Suppressor macrophage (primary cell): ENCODE data around the gene TLR1.
A peak's percentile ranks its signal among the peaks of the same experiment; 100 is the strongest.
"Not testable (repeated sequence)": the region's sequence is repeated elsewhere in the genome, so short reads cannot be mapped to it uniquely, and the experiment has no call there.

Source experiments
- DNase-seq, 4 experiments: peaks; one replicate each; pipeline ENCODE4 v3.0.0-alpha.2; 2020 to 2022

Gene TLR1

DNA sequence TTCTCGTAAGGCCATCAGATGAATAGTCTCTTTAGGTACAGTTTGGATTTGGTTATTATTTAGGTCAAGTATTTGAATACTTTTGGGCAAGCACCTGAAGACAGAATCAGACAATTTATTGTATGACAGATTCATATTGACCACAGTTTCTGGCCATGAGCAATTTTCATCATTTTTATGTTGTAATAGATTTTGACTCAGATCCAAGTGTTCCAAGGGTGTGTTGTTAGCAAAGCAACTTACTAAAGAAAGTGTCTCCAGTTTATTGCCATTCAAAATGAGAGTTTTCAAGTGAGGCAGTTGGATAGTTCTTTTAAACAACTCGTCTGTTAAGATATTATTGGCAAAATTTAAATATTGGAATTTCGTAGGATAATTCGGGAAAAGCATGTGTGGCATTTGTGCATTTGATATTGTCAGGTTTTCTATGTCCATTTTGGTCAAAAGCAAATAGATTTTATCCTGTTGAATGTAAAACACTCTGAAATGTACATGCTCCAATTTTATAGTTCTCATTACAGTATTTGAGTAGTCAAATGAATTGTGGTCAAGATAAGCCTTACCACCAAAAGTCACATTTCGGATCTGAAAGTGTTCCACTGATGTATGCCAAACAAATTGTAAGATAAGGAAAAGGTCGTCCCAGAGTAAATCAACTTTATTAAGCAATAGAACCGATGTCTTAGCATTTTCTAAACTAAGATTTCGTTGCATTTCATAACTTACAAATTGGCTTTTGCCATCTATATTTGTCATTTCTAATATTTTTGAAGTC is 30.2 kb downstream of the TLR1 start:
- DNase-seq, result peak in 1 of 4 experiments; percentile 43

DNA sequence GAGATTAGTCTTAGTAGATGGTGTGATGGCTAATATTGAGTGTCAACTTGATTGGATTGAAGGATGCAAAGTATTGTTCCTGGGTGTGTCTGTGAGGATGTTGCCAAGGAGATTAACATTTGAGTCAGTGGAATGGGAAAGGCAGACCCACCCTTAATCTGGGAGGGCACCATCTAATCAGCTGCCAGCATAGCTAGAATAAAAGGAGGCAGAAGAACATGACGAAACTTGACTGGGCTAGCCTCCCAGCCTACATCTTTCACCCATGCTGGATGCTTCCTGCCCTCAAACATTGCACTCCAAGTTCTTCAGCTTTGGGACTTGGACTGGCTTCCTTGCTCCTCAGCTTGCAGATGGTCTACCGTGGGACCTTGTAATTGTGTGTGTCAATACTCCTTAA is 34.3 kb downstream of the TLR1 start:
- DNase-seq, result not testable (repeated sequence)

DNA sequence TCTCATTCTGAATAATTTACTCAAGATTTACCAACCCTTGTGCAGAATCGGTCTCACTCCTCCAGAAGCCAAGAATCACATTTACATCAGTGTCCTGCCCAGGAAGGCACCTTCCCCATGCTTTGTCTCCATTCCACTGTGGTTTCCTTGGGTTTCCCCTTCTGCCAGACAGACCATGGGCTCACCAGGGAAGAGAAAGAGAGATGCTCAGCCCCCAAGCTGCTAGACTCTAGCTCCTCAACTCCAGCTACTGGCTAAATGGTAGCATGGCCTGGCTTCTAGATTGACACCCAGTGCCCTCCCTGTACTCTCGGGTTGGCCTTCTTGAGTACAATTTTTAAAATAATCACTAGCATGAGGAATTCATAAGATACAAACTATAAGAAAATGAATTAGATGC is 34.7 kb downstream of the TLR1 start:
- DNase-seq, result peak in 1 of 4 experiments; percentile 34

DNA sequence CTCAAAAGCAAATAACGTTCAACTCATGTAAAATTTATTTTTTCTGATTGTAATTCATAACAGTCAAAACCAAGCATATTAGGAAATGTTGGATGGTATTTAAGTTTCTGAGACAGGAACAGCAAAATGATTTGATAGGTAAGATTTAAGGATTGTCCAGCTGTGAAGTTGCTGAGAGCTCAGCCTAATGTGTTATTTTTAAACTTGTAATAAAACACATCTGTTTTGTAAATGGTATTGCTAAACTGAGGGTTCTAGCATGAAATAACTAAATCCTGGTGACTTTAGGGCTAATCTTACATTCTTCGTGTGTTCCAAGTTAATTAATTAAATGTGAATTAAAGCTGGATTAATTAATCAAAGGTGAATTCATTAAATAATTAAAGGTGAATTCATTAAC is 35.1 kb downstream of the TLR1 start:
- no peak for DNase-seq

DNA sequence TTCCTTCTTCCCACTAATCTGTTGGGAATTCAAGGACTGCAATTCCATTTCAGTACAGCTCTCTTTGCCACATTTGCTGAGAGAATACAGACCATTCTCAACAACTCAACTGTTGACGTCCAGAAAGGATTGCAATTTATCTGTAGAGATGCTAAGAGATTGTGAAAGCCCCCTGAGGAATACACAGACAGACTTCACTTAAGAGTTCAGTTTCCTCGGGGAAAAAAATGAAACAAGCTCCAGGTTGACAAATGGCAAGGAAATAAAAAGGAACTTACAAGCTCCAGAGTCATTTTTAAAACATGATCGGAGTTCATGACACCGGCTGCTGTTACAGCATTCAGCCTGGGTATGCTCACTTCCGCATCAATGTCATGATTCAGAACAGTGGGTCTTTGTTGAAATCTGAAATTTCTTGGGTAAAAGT is 35.6 kb downstream of the TLR1 start:
- peak; percentile 66 to 88 (median 79) for DNase-seq

DNA sequence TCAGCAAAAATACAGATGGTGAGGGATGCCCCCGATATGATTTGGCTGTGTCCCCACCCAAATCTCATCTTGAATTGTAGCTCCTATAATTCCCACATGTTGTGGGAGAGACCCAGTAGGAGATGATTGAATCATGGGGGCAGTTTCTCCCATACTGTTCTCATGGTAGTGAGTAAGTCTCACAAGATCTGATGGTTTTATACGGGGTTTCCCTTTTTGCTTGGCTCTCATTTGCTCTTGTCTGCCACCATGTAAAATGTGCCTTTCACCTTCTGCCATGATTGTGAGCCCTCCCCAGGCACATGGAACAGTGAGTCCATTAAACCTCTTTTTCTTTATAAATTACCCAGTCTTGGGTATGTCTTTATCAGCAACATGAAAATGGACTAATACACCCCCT is 37.7 kb downstream of the TLR1 start:
- DNase-seq, result not testable (repeated sequence)

DNA sequence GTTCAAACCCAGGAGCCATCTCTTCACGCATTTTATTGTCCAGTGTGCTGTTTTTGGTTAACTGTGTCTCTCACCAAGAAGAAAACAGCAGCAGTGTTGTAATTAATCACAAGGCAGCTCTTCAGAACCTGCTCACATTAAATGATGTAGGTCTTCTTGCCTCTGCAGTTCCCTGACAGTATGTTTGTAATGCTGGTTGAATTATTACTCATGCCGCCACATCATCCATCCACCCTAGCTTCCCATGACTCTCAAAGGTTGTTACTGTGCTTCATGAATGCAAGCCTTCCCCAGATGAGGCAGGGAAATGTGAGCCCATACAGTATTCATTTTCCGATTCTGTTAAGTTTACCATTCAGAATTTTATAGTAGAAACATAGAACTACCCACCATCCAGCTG is 39.2 kb downstream of the TLR1 start:
- peak; percentile 47 to 84 (median 55) for DNase-seq

DNA sequence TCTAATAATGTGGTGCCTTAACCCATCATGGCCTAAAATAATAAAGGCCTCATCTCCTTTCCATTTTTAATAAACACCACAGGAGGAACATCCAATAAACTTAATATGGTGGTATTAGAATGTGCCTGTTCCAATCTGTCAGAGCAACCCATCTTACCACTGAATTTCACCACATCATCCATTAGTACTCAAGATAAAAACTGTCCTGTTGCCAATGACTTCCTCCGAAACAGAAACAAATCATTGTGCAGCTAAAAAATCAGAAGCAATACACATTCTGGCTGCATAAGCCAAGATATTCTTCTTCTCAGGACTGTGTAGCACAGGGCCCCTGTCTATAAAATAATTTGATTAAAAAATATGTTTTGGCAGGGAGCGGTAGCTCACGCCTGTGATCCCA is 40.3 kb downstream of the TLR1 start:
- DNase-seq, result no peak

DNA sequence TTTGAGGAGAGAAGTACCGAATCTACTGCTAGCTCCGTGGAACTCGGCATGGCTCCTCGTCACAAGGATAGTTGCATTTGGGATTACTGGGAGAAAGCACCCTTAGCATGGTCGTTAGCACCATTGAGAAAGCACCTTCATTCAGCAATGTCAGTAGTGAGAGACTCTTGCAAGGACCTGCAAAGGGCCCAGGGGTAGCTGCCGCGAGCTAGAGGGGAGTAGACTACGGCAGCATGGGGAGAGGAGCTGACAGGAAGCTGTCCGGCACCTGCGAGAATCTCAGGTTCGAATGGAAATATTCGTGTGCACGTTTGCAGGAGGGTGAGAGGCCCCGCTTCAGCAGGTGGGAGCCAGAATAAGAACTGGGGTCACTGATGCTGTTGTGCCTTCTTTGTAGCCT is 42.0 kb downstream of the TLR1 start:
- DNase-seq, result no peak

DNA sequence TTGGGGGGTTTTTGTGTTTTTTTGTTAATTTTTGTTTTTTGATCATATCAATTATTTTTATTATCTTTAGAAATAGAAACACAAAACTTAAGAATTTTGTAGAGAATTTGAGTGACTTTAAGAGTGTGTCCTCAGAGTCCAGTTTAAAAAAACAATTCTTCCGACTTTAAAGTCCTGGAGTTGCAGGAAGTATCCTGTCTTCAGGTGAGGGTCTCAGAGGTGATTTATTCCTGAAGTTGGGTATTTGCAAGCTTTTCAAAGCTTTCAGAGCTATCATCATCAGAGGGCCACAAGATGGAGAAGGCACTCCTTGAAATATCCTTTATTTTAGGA is 44.8 kb downstream of the TLR1 start:
- no peak for DNase-seq

DNA sequence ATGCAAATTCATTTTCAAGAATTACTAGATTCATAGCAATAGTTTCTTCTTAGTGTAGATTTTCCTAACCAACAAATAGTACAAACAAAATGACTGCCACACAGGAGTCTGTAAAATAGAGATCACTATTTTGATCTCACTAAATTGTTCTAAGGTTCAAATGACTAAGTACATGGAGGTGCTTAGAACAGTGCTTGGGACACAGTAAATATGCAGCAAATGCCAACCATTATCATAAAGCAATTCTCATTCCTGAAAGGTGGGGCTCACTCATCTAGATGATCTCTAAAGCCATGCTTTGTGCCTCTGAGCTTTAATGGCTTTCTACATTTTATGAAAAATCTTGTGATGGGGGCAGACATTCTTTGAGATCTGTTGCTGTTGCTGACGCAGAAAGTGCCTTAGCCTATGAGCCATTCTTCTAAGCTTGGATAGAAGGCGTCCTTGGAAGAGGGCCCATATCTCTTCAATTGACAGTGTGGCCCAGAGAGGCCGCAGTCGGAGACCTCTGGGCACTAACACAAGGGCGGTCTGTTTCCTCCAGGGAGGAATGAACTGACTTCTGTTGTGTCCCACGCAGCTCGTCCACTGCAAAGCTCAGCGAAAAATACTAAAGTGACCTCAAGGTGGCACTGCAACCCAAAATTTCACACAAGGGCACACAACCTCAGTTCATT is 45.3 kb downstream of the TLR1 start:
- DNase-seq, result peak; percentile 80 to 88 (median 81)

DNA sequence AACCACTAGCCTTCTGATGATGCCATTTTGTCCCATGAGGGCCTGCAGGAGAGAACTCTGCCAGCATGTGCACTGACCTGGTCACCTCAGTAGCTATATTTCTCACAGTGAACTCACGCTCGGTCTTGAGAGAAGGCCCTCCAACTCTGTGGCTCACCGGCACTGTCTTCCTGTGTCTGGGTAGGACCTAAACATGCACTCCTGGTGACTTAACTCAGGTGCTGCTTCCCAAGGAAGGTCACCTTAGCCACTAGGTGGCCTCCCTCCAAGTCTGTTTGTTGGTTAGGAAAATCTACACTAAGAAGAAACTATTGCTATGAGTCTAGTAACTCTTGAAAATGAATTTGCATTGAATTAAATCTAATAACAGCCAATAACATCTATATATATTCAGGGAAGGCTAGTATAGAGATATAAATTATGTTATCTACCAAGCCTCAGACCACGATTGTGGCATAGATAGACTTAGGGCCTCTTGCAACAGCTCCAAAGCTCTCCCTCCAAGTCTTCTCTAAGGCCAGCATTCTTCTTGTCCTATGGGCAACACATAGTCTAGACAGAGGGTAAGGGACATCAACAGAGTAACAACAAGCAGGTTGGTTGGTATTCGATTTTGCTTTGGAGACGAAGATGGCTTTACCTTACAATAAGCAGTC is 46.5 kb downstream of the TLR1 start:
- no peak for DNase-seq

DNA sequence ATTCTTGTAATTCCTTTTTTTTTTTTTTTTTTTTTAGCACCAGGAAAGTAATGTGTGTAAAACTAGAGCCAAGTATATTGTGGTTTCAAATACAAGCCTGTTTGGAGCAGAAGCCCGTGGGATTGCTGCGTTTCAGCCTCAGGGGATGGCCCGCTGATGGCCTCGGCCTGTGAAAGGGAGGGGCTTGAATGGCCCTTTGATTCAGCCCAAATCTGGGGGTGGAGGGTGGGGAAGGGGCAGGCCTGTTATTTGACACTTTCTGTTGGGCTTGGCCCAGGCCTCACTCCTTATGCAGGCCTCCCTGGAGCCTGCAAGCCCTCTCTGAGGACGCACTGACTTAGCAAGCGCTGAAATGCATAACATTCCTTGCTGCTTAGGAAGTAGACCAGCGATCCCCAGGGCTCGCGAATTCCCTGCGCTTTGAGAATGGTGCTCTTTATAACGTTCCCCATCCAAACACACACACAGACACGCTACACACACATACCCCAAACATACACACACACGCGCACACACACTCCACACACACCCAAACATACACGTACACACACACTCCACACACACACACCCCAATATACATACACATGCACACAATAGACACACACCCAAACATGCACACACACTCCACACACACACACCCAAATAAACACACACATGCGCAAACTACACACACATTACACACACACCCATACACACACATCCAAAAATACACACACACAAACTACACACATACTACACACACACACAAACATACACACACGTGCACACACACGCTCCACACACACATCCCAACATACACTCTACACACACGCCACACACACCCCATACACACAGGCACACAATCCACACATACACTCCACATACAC is 51.4 kb downstream of the TLR1 start:
- no peak for DNase-seq

DNA sequence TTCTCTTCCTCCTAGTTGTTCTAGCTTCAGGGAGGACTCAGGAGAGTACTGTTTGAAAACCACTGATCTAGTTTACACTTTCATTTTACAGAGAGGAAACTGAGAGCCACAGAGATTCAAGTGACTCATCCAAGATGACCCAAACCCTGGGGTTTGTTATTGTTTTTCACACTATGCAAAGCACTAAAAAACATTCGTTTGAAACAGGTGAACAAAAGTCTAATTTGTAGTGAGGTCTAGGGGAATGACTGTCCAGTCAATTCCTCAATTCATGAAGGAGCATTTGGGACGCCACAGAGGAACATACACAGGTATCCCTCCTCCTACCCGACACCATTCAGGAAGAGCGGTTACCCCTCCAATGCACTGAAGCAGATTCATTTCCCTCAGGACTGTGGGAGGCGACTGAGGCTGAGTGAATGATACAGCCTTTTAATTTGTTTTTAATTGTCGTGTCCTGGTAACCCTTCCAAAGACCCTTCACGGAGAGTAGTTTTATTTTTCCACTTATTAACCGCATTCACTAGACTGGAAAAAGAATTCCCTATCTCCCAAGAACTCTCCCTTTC is 52.1 kb downstream of the TLR1 start:
- peak in 3 of 4 experiments; percentile 31 to 54 (median 48) for DNase-seq

DNA sequence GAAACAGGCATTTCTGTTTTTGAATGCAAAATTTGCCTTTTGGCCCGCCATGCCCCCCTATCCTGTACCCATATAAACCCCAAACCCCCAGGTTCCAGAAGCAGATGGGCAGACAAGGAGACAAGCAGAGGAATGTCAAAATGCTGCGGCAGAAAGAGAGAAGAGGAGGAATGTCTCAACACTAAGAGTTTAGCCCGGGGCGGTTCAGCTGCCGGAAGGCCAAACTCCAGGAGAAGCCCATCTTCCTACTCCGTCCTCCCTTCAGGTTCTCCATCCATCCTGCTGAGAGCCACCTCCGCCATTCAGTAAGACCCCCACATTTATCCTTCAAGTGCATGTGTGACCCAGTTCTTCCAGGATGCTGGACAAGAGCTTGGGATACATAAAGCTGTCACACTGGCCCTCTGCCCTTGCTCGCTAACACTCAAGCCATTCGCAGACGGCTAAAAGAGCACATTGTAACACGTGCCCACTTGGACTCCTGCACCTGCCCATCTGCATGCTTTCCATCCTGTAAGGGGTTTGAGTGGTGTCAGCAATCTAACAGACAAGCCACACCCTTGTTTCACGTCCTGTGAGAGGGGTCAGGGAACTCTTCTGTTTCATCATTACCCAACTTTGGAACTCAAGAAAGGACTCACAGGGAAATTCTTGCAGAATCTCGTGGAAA is 53.1 kb downstream of the TLR1 start:
- DNase-seq, result no peak

DNA sequence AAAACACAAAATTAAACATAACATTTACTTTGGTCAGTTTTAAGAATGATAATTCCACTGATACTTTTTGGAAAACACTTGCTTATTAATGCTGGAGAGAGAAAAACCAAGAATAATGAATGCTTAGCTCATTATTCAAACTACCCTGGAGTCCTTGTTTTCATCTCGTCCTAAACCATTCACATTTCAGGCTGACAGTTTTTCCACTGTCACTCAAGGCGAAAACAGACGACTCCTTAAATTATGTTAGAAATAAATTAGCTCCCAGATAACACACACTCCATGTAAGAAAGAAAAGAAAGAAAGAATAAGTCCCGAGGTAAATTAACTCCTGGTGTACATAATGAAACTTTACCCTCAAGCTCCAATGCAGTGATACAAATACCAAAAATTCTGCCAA is 55.3 kb downstream of the TLR1 start:
- DNase-seq, result no peak

DNA sequence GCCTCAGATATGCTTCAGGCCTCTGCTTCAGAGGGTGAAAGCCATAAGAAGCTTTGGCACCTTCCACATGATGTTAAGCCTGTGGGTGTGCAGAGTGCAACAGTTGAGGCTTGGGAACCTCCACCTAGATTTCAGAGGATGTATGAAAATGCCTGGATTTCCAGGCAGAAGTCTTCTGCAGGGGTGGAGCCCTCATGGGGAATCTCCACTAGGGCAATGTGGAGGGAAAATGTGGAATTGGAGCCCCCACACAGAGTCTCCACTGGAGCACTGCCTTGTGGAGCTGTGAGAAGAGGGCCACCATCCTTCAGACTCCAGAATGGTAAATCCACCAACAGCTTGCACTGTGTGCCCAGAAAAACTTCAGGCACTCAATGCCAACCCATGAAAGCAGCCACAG is 57.0 kb downstream of the TLR1 start:
- DNase-seq, result no peak
